SJCRH30 (cell line): ENCODE measurements around the gene FBLL1. TPM values are rescaled to one million over a fixed set of nuclear protein-coding genes. Genes with fewer than 3 reads are reported as not detected.

Source experiments
- DNase-seq, 2 experiments: peaks; one replicate each; pipeline ENCODE4 v3.0.0-alpha.2; 2015 to 2020
- H3K27ac ChIP-seq: fragments of 250-450 bp; sonication (Bioruptor Pico); 2 replicates; pipeline ENCODE4 v1.5.1; 2020; ENCODE audit warnings: mild to moderate bottlenecking, moderate library complexity
- H3K27me3 ChIP-seq: fragments of 250-450 bp; sonication (Bioruptor Pico); 2 replicates; pipeline ENCODE4 v1.5.1; 2020; ENCODE audit warnings: mild to moderate bottlenecking, moderate library complexity
- H3K36me3 ChIP-seq: fragments of 250-450 bp; sonication (Bioruptor Pico); 2 replicates; pipeline ENCODE4 v1.5.1; 2020; ENCODE audit warnings: mild to moderate bottlenecking, moderate library complexity
- H3K4me1 ChIP-seq: fragments of 250-450 bp; sonication (Bioruptor Pico); 2 replicates; pipeline ENCODE4 v1.5.1; 2020; ENCODE audit warnings: mild to moderate bottlenecking, moderate library complexity
- H3K4me3 ChIP-seq: fragments of 250-450 bp; sonication (Bioruptor Pico); 2 replicates; pipeline ENCODE4 v1.5.1; 2020; ENCODE audit warnings: mild to moderate bottlenecking, moderate library complexity
- H3K9me3 ChIP-seq: fragments of 250-450 bp; sonication (Bioruptor Pico); replicated peaks from 2 replicates; pipeline ENCODE4 v1.5.1; 2020; ENCODE audit warnings: mild to moderate bottlenecking, moderate library complexity
- total RNA-seq: library from RNA; depleted of rRNA; stranded (reverse); fragments of >200 nt; shearing (Covaris generic); gene quantifications from 2 replicates; pipeline ENCODE4 v1.2.3, GENCODE V29; 2014; rRNA removed

The FBLL1 gene
- total RNA-seq, result not detected in 2 replicates

DNA sequence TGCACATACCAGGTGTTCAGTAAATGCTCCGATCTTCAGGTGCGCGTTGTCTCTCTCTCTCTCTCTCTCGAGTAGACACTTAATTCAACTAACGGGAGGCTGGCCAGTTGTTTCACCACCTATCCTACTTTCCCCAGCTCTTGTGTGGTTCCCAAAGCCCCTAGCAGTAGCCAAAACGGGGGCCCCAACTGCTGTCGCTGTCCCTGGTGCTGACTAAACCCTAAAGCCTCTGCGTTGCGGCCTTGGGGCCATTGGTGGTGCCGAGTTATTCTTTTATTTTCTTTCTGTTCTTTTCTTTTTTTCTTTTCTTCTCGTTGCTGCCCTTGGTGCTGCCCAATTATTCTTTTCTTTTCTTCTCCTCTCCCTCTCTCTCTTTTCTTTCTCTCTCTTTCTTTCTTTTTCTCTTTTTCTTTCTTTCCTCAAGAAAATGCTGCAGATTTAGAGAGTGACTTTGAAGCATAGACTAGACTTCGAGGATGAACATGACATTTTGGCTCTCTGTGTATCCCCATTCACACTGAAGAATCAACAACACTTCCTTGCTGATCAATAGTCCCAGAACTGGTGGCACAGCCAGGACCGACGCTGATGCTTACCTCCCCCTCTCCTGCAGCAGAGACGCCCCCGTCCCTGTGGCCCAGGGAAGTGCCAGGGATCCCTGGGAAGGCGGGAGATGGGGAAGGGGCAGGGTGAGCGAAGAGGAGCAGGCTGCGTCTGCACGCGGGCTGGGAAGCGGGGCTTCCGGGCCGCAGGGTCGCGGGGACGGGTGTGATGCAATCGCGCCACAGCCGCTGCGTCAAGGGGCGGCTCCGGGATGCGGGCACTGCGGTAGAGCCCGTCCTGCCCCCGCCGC, at the start of gene FBLL1:
TSS of gene FBLL1 (plus strand) at position 785 of the 853 bp plus-strand sequence. CDS start 200 bp downstream, outside the sequence.
- no peaks in the 10 kb centered on the region for H3K4me1 ChIP-seq
- H3K9me3 ChIP-seq, result no peaks in the 10 kb centered on the region
- peak; percentile 26 to 63 for DNase-seq
- H3K27ac ChIP-seq, result no peak within 1 kb of the TSS
- no peaks in the 10 kb centered on the region for H3K36me3 ChIP-seq
- H3K27me3 ChIP-seq, result no peaks in the 10 kb centered on the region
- H3K4me3 ChIP-seq, result no peak within 1 kb of the TSS

GRCh38 chr5:168480601-168481000, 48.5 kb upstream of the FBLL1 start:
- DNase-seq, result no peak
- Histone ChIP-seq H3K36me3 (no peaks in the 10 kb centered on the region), H3K4me1 (peaks cover 6% of the 10 kb centered on the region), H3K9me3 (no peaks in the 10 kb centered on the region), H3K27ac (no peak overlapping the region), H3K4me3 (no peak overlapping the region), H3K27me3 (no peaks in the 10 kb centered on the region)

GRCh38 chr5:168481330-168481788, 47.7 kb upstream of the FBLL1 start:
- DNase-seq, result peak; percentile 42 to 49
- Histone ChIP-seq H3K4me3 (no peak overlapping the region), H3K27ac (no peak overlapping the region), H3K27me3 (no peaks in the 10 kb centered on the region), H3K9me3 (no peaks in the 10 kb centered on the region), H3K36me3 (no peaks in the 10 kb centered on the region), H3K4me1 (peaks cover 6% of the 10 kb centered on the region)

DNA sequence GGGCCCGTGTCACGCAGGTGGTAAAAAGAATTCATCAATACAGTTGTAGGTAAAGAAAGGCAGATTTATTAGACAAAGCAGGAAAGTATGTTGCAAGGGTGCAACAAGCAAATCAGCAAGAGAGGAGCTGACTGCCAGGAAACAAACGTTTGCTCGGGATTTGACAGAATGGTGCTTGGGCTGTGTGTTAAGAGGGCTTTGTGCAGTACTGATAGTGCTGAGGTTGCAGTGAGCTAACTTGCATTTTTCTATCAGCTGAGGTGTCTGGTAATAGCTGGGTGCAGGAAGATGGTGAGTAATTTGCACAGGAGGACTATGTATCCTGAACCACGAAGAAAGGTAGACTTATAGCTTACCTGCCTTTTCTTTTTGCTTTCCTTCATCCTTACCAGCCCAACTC, 46.7 kb upstream of the FBLL1 start:
- Histone ChIP-seq H3K4me3 (no peak overlapping the region), H3K9me3 (no peaks in the 10 kb centered on the region)

DNA sequence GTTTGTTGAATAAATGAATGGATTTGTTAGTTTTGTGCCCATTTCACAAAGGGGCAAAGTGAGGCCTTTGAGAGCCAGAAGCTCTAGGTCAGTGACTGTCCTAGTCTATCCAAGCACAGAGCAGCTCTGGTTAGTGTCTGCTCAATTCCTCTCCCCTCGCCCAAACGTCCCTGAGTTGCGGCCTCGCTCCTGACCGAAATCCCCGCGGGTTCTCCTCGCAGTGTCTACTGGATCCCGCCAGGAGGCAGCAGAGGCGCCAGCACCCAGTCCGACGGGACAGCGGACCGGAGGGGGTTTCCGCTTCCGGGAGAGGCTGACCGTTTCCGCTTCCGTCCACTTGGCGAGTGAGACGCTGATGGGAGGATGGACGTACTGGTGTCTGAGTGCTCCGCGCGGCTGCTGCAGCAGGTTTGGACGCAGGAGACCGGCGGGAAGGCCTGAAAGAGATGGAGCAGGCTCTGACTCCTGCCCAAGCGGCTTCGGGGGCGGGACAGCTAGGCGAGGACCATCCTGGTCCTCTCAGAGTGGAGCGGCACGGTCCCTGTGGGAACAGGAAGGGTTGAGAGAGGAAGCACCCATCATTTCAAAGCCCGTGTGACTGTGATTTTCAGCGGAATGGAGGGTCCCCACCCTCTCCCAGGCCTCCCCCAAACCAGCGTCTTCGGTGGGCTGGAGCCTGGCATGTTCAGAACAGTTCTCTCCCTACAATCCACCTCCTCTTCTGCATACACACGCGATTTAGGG, 42.8 kb upstream of the FBLL1 start, which contains the start of gene RARS1:
TSS of gene RARS1 (plus strand) at position 336 of the 744 bp plus-strand sequence. CDS start at position 364, 28 bp downstream.
- H3K4me1 ChIP-seq, result peaks cover under 1% of the 10 kb centered on the region; the same call in 1 of the 2 replicates
- DNase-seq, result peak; percentile 94 to 95

More for the DNA sequence above, 46.7 kb upstream of the FBLL1 start:
- Histone ChIP-seq H3K27ac (no peak overlapping the region), H3K36me3 (no peaks in the 10 kb centered on the region), H3K27me3 (no peaks in the 10 kb centered on the region), H3K4me1 (peaks cover 5% of the 10 kb centered on the region)
- no peak for DNase-seq

GRCh38 chr5:168489059-168489458, 40.0 kb upstream of the FBLL1 start:
- no peak for DNase-seq
- Histone ChIP-seq H3K9me3 (no peaks in the 10 kb centered on the region), H3K4me3 (no peak overlapping the region), H3K4me1 (no peaks in the 10 kb centered on the region), H3K27ac (no peak overlapping the region), H3K36me3 (peaks cover 52% of the 10 kb centered on the region), H3K27me3 (no peaks in the 10 kb centered on the region)

More for the DNA sequence above, 42.8 kb upstream of the FBLL1 start, which contains the start of gene RARS1:
- Histone ChIP-seq H3K27me3 (no peaks in the 10 kb centered on the region), H3K9me3 (no peaks in the 10 kb centered on the region), H3K27ac (peak within 1 kb of the TSS; percentile 66), H3K4me3 (peak within 1 kb of the TSS; percentile 94), H3K36me3 (peaks cover 27% of the 10 kb centered on the region)

DNA sequence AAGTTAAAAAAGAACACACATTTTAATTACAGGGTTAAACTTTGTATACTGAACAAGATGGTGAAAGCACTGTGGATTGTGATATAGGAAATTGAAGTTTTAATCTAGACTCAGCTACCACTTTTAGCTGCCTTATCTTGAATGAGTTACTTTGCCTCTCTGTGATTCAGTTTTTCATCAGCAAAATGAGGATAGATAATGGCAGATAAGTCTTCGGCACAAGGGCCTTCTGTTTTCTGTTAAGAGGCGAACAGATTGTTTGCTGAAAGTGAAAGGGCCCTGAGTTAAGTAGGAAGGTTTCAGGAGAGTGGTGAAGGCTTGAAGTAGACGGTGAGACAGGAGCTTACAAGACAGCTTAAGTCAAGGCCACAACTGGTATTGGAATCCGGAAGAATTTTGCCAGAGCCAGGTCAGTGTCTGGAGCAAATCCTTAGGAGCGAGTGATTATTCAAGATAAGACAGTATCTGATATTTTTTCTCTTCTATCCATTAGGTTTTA, 35.0 kb upstream of the FBLL1 start:
- no peaks in the 10 kb centered on the region for H3K27me3 ChIP-seq
- H3K9me3 ChIP-seq, result no peaks in the 10 kb centered on the region
- H3K4me3 ChIP-seq, result no peak overlapping the region
- DNase-seq, result no peak
- no peak overlapping the region for H3K27ac ChIP-seq
- H3K36me3 ChIP-seq, result peaks cover 85% of the 10 kb centered on the region
- no peaks in the 10 kb centered on the region for H3K4me1 ChIP-seq

DNA sequence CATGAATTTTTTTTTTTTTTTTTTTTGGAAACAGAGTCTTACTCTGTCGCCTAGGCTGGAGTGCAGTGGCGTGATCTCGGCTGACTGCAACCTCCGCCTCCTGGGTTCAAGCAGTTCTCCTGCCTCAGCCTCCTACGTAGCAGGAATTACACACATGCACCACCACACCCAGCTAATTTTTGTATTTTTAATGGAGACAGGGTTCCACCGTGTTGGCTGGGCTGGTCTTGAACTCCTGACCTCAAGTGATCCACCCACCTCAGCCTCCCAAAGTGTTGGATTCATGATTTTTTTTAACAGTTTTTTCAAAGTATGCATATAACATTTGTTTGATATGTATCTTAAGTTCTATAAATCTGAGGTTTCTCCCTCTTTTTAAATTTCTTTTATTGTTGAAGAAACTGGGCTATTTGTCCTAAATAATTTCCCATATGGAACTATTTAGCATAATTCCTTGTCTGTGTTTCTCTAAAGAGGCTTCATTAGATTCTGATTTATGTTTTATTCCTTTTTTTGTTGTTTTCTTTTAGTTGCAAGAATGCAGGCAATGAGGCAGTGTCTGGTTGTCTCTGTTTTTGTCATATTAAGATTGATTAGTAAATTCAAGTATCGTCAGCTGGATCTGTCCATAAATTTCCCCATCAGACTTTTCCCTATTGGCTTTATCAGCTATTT, 26.4 kb upstream of the FBLL1 start:
- Histone ChIP-seq H3K36me3 (peaks cover 67% of the 10 kb centered on the region), H3K27ac (no peak overlapping the region), H3K4me1 (no peaks in the 10 kb centered on the region; the same call in 1 of the 2 replicates), H3K9me3 (no peaks in the 10 kb centered on the region), H3K4me3 (no peak overlapping the region), H3K27me3 (no peaks in the 10 kb centered on the region)
- no peak for DNase-seq

GRCh38 chr5:168513861-168514428, 15.2 kb upstream of the FBLL1 start:
- Histone ChIP-seq H3K27ac (no peak overlapping the region), H3K36me3 (peaks cover 82% of the 10 kb centered on the region), H3K4me3 (no peak overlapping the region), H3K9me3 (no peaks in the 10 kb centered on the region), H3K4me1 (no peaks in the 10 kb centered on the region), H3K27me3 (no peaks in the 10 kb centered on the region)
- no peak for DNase-seq

DNA sequence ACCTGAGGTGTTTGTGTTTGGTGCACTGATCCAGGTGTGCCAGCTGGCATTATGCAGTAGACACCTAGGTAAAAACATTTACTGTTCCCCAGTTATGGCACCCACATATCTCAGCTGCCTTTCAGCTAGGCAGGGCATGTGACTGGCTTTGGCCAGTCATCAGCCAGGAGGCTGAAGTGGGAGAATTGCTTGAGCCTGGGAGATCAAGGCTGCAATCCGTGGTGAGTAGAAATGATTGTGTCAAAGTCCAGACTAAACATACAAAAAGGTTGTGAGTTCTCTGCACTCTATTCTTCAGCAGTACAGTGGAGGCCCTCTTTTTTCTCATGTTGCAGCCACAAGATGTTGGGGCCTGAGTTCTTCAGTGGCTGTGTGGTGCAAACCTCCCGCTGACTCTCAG, 3.2 kb upstream of the FBLL1 start:
- Histone ChIP-seq H3K27ac (no peak overlapping the region), H3K27me3 (no peaks in the 10 kb centered on the region), H3K4me1 (no peaks in the 10 kb centered on the region), H3K4me3 (no peak overlapping the region), H3K36me3 (no peaks in the 10 kb centered on the region), H3K9me3 (no peaks in the 10 kb centered on the region)
- no peak for DNase-seq

GRCh38 chr5:168527756-168528295, 1.3 kb upstream of the FBLL1 start:
- Histone ChIP-seq H3K9me3 (no peaks in the 10 kb centered on the region), H3K4me3 (no peak overlapping the region), H3K36me3 (no peaks in the 10 kb centered on the region), H3K4me1 (no peaks in the 10 kb centered on the region), H3K27me3 (no peaks in the 10 kb centered on the region), H3K27ac (no peak overlapping the region)
- no peak for DNase-seq

DNA sequence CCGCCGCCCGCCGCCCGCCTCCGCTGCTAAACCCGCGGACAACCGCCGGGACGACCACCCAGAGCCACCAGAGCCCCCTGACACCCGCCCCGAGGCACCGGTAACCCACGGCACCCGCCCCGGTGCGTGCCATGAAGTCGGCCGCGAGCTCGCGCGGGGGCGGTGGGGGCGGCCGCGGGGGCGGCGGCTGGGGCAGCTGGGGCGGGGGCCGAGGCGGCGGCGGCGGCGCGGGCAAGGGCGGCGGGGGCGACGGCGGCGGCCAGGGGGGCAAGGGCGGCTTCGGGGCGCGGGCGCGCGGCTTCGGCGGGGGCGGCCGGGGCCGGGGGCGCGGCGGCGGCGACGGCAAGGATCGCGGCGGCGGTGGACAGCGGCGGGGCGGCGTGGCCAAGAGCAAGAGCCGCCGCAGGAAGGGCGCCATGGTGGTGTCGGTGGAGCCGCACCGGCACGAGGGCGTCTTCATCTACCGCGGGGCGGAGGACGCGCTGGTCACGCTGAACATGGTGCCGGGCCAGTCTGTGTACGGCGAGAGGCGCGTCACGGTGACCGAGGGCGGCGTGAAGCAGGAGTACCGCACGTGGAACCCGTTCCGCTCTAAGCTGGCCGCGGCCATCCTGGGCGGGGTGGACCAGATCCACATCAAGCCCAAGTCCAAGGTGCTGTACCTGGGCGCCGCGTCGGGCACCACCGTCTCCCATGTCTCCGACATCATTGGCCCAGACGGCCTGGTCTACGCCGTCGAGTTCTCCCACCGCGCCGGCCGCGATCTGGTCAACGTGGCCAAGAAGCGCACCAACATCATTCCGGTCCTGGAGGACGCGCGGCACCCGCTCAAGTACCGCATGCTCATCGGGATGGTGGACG, 499 bp downstream of the FBLL1 start:
- Histone ChIP-seq H3K9me3 (no peaks in the 10 kb centered on the region), H3K27ac (no peak overlapping the region), H3K27me3 (no peaks in the 10 kb centered on the region), H3K4me1 (no peaks in the 10 kb centered on the region), H3K4me3 (no peak overlapping the region), H3K36me3 (no peaks in the 10 kb centered on the region)
- no peak for DNase-seq

GRCh38 chr5:168530621-168531150, 1.6 kb downstream of the FBLL1 start:
- Histone ChIP-seq H3K27me3 (no peaks in the 10 kb centered on the region), H3K36me3 (no peaks in the 10 kb centered on the region), H3K27ac (no peak overlapping the region), H3K9me3 (no peaks in the 10 kb centered on the region), H3K4me3 (no peak overlapping the region), H3K4me1 (no peaks in the 10 kb centered on the region)
- DNase-seq, result no peak
